Caco-2 (cell line): Measurements from ENCODE around the gene RAD51B. TPM values are rescaled to one million over a fixed set of nuclear protein-coding genes. Genes with fewer than 3 reads are reported as not detected.

ENCODE experiments used
- BruUV-seq: library from RNA; stranded (reverse); fragments of 400-500 nt; replicated peaks from 2 replicates; lab custom pipeline; 2021; lab: Mats Ljungman, UMichigan
- CTCF ChIA-PET: fragments of 300-600 bp; sonication (Branson Sonifier 250); formaldehyde crosslinking; loops from one replicate; lab custom pipeline; 2022; ENCODE audit warnings: antibody characterized with exemption; lab: Charles Lee
- POLR2A ChIA-PET: fragments of 300-600 bp; sonication (Branson Sonifier 250); formaldehyde crosslinking; loops from one replicate; lab custom pipeline; 2022; ENCODE audit warnings: antibody characterized with exemption; lab: Charles Lee
- DNase-seq, 2 experiments: peaks; one replicate each; pipeline versions ENCODE4 v3.0.0 to v3.0.0-alpha.2; 2020 to 2022
- H3K27me3 ChIP-seq: replicated peaks from 2 replicates; pipeline ENCODE4 v1.6.0; 2011; ENCODE audit warnings: low read length; ENCODE audit not compliant: control insufficient read depth, insufficient read depth
- H3K36me3 ChIP-seq: 2 replicates; pipeline ENCODE4 v1.5.1; 2011; ENCODE audit warnings: low read length; ENCODE audit not compliant: control insufficient read depth, insufficient read depth
- H3K4me1 ChIP-seq: fragments of 250-450 bp; sonication (Bioruptor Pico); 2 replicates; pipeline ENCODE4 v1.5.1; 2020; ENCODE audit warnings: mild to moderate bottlenecking
- H3K4me3 ChIP-seq: 2 replicates; pipeline ENCODE4 v1.5.1; 2011; ENCODE audit warnings: low read depth, mild to moderate bottlenecking, control low read depth, low read length
- H3K9me3 ChIP-seq: fragments of 250-450 bp; sonication (Bioruptor Pico); 2 replicates; pipeline ENCODE4 v1.5.1; 2020; ENCODE audit warnings: mild to moderate bottlenecking, moderate library complexity
- H3K27ac Mint-ChIP-seq: one replicate; pipeline ENCODE4 v1.8.0; 2022; ENCODE audit warnings: mixed read lengths; ENCODE audit not compliant: unreplicated experiment
- H3K27me3 Mint-ChIP-seq: one replicate; pipeline ENCODE4 v1.8.0; 2022; ENCODE audit warnings: mixed read lengths; ENCODE audit not compliant: insufficient read depth, unreplicated experiment
- H3K36me3 Mint-ChIP-seq: one replicate; pipeline ENCODE4 v1.8.0; 2022; ENCODE audit warnings: mild to moderate bottlenecking, mixed read lengths; ENCODE audit not compliant: insufficient read depth, unreplicated experiment
- H3K4me1 Mint-ChIP-seq: one replicate; pipeline ENCODE4 v1.8.0; 2022; ENCODE audit warnings: low read depth, mixed read lengths; ENCODE audit not compliant: unreplicated experiment
- H3K4me3 Mint-ChIP-seq: one replicate; pipeline ENCODE4 v1.8.0; 2022; ENCODE audit warnings: mild to moderate bottlenecking, moderate library complexity, mixed read lengths; ENCODE audit not compliant: unreplicated experiment
- H3K9me3 Mint-ChIP-seq: one replicate; pipeline ENCODE4 v1.8.0; 2022; ENCODE audit warnings: mixed read lengths; ENCODE audit not compliant: unreplicated experiment
- intact Hi-C: fragments of 100-400 bp; cut with micrococcal nuclease; formaldehyde crosslinking; loops from one replicate; pipeline ENCODE4 v1.10.0; 2022; ENCODE audit not compliant: unreplicated experiment
- total RNA-seq: library from RNA; stranded (reverse); gene quantifications from 2 replicates; pipeline ENCODE4 v1.2.3, GENCODE V29; 2022
- TF ChIP-seq, protein P1 (sequence below), 2 experiments: fragments of 200-600 bp in 1 of 2; IDR thresholded peaks; 1 replicate in 1 of 2; 2 replicates in 1 of 2; pipeline versions ENCODE4 v1.5.1 to v1.8.0; 2011 to 2022; ENCODE audit warnings: antibody characterized with exemption in 1 of 2, control low read depth in 1 of 2, inconsistent platforms in 1 of 2, low read depth in 1 of 2, low read length in 1 of 2, mild to moderate bottlenecking in 1 of 2, moderate library complexity in 1 of 2; ENCODE audit not compliant: insufficient read depth in 1 of 2, severe bottlenecking in 1 of 2, unreplicated experiment in 1 of 2

The RAD51B gene
- total RNA-seq, 1 experiment from 2014 or later = 16.7 TPM

DNA sequence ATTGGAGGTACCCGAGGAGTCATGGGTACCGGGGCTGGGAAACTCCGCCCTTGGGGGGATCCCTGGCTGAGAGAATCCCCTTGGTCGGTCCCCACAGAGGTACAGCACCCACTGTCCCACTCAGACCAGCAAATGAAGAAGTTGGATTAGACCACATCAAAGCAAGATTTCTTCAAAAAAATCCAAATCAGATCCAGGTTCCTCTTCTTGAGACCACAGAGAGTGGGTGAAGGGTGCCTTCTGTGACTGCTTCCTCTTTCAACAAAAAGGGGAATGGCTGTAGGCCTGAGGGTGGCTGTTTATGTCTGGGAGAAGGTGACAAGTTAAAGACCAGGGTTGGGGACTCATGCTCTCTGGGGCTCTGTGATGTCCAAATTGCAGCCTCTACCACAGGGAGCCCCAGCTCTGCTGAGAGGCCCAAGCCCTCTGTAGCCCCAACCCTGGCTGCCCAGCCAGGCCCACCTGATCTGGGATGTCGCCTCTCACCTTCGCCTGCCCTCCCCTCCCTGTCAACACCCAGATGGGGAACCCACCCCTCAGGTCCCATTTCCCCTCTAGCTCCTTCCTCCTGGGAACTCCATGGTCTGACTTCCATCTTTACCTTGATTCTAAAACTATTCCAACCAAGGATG is 922.4 kb downstream of the RAD51B start:
- Mint-ChIP-seq H3K9me3 (no peaks in the 10 kb centered on the region), H3K4me1 (peaks cover 12% of the 10 kb centered on the region), H3K4me3 (no peak overlapping the region), H3K27me3 (no peaks in the 10 kb centered on the region), H3K27ac (no peak overlapping the region), H3K36me3 (no peaks in the 10 kb centered on the region)
- no TSS peak for BruUV-seq
- no peaks in the 10 kb centered on the region for H3K36me3 ChIP-seq
- peaks cover 7% of the 10 kb centered on the region for H3K4me1 ChIP-seq
- H3K4me3 ChIP-seq = no peak overlapping the region
- no peaks in the 10 kb centered on the region for H3K27me3 ChIP-seq
- TF ChIP-seq, protein P1, sequence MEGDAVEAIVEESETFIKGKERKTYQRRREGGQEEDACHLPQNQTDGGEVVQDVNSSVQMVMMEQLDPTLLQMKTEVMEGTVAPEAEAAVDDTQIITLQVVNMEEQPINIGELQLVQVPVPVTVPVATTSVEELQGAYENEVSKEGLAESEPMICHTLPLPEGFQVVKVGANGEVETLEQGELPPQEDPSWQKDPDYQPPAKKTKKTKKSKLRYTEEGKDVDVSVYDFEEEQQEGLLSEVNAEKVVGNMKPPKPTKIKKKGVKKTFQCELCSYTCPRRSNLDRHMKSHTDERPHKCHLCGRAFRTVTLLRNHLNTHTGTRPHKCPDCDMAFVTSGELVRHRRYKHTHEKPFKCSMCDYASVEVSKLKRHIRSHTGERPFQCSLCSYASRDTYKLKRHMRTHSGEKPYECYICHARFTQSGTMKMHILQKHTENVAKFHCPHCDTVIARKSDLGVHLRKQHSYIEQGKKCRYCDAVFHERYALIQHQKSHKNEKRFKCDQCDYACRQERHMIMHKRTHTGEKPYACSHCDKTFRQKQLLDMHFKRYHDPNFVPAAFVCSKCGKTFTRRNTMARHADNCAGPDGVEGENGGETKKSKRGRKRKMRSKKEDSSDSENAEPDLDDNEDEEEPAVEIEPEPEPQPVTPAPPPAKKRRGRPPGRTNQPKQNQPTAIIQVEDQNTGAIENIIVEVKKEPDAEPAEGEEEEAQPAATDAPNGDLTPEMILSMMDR (IDR thresholded peaks at IDR 0.05; ENCODE audit: insufficient read depth in 1 of 2, low read depth in 1 of 2, low read length in 1 of 2, severe bottlenecking in 1 of 2, unreplicated experiment in 1 of 2) = no peak
- ChIA-PET POLR2A (no interaction called here), CTCF (no interaction called here)
- no peak for DNase-seq
- intact Hi-C loops = no loop called here
- H3K9me3 ChIP-seq = peaks cover 9% of the 10 kb centered on the region

DNA sequence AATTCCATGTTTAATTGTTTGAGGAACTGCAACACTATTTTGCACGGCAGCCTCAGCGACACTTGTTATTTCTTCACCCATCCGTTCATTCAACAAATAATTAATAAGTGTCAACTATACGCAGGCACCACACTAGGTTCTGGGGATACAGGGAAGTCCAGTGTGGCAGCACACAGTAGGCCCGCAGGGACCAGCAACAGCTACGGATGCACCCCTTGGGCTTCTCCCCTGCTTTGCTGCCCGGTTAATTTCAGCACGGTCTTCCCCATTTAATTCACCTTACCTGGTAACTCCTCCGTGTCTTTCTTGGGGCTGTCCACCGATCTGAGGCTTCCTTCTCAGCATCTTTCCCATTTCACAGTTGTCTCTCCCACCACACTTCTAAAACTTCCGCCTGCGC is 925.0 kb downstream of the RAD51B start:
- POLR2A ChIA-PET = no interaction called here
- H3K4me3 ChIP-seq = no peak overlapping the region
- TF ChIP-seq, protein P1 (IDR thresholded peaks at IDR 0.05; ENCODE audit: insufficient read depth in 1 of 2, low read depth in 1 of 2, low read length in 1 of 2, severe bottlenecking in 1 of 2, unreplicated experiment in 1 of 2) = no peak
- peaks cover 19% of the 10 kb centered on the region for H3K4me1 ChIP-seq
- no peak for DNase-seq
- Mint-ChIP-seq H3K4me3 (no peak overlapping the region), H3K9me3 (no peaks in the 10 kb centered on the region), H3K4me1 (peaks cover 20% of the 10 kb centered on the region), H3K27ac (no peak overlapping the region), H3K36me3 (no peaks in the 10 kb centered on the region), H3K27me3 (no peaks in the 10 kb centered on the region)
- CTCF ChIA-PET = no interaction called here
- no peaks in the 10 kb centered on the region for H3K36me3 ChIP-seq
- no TSS peak for BruUV-seq
- intact Hi-C loops = no loop called here
- no peaks in the 10 kb centered on the region for H3K27me3 ChIP-seq
- H3K9me3 ChIP-seq = peaks cover 9% of the 10 kb centered on the region

DNA sequence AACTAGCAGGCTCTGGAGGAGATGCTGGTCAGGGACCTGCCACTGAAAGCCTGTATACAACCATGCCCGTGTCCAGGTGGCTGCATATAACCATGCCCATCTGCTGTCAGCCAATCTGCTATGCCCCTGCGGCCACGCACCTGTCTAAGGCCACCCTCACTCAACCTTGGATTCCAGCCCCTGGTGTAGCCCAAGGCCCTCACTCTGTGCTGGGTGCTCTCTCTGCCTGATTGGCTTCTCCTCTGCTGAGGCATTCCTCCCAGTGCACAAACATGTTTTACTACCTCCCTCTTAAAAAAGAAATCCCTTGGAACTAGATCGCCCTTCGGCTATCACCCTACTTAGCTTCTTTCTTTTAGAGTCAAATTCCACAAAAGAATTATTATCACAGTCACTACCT is 927.8 kb downstream of the RAD51B start:
- Histone ChIP-seq H3K4me1 (peaks cover 21% of the 10 kb centered on the region), H3K27me3 (no peaks in the 10 kb centered on the region), H3K36me3 (no peaks in the 10 kb centered on the region), H3K9me3 (no peaks in the 10 kb centered on the region), H3K4me3 (no peak overlapping the region)
- Mint-ChIP-seq H3K36me3 (no peaks in the 10 kb centered on the region), H3K27me3 (no peaks in the 10 kb centered on the region), H3K27ac (peak overlapping the region; percentile 34), H3K4me3 (no peak overlapping the region), H3K4me1 (peaks cover 28% of the 10 kb centered on the region), H3K9me3 (no peaks in the 10 kb centered on the region)
- no TSS peak for BruUV-seq
- ChIA-PET POLR2A (no interaction called here), CTCF (no interaction called here)
- peak in 1 of 2 experiments; percentile 62 for DNase-seq
- TF ChIP-seq, protein P1 (IDR thresholded peaks at IDR 0.05; ENCODE audit: insufficient read depth in 1 of 2, low read depth in 1 of 2, low read length in 1 of 2, severe bottlenecking in 1 of 2, unreplicated experiment in 1 of 2) = no peak
- intact Hi-C loops = no loop called here
